DOHH2 (cell line): ENCODE data around the gene XRN2.

Experiments
- H3F3A ChIP-seq: fragments of 200-600 bp; sonication (generic), shearing (Covaris generic); 2 replicates; pipeline ENCODE4 v1.6.0; 2016; ENCODE audit warnings: antibody characterized with exemption, mild to moderate bottlenecking; ENCODE audit not compliant: control insufficient read depth, insufficient read depth
- H3K27ac ChIP-seq: fragments of 200-600 bp; sonication (generic); 2 replicates; pipeline ENCODE4 v1.5.1; 2014; ENCODE audit warnings: low read depth, mild to moderate bottlenecking, low read length, moderate library complexity
- H3K27me3 ChIP-seq: fragments of 200-600 bp; sonication (generic); 2 replicates; pipeline ENCODE4 v1.6.1; 2014; ENCODE audit warnings: mild to moderate bottlenecking, low read length, mixed read lengths; ENCODE audit not compliant: control insufficient read depth
- H3K36me3 ChIP-seq: fragments of 200-600 bp; sonication (generic); 2 replicates; pipeline ENCODE4 v1.6.1; 2014; ENCODE audit warnings: mild to moderate bottlenecking, low read length, moderate library complexity, mixed read lengths; ENCODE audit not compliant: control insufficient read depth
- H3K4me1 ChIP-seq: fragments of 200-600 bp; sonication (generic); 2 replicates; pipeline ENCODE4 v1.6.1; 2014; ENCODE audit warnings: mild to moderate bottlenecking, low read length, mixed read lengths; ENCODE audit not compliant: control insufficient read depth
- H3K4me2 ChIP-seq: fragments of 200-600 bp; sonication (generic); 2 replicates; pipeline ENCODE4 v1.6.0; 2014; ENCODE audit warnings: mild to moderate bottlenecking, low read length, moderate library complexity
- H3K4me3 ChIP-seq: fragments of 200-600 bp; sonication (generic); 2 replicates; pipeline ENCODE4 v1.5.1; 2014; ENCODE audit warnings: mild to moderate bottlenecking, low read length, mixed read lengths
- H3K79me2 ChIP-seq: fragments of 200-600 bp; sonication (generic); 2 replicates; pipeline ENCODE4 v1.6.1; 2014; ENCODE audit warnings: mild to moderate bottlenecking, low read length, mixed read lengths; ENCODE audit not compliant: control insufficient read depth
- H3K9me2 ChIP-seq: fragments of 200-600 bp; sonication (generic); replicated peaks from 2 replicates; pipeline ENCODE4 v1.6.1; 2014; ENCODE audit warnings: mild to moderate bottlenecking, low read length, mixed read lengths; ENCODE audit not compliant: control insufficient read depth
- H3K9me3 ChIP-seq: fragments of 200-600 bp; sonication (generic); 2 replicates; pipeline ENCODE4 v1.6.1; 2014; ENCODE audit warnings: antibody characterized with exemption, low read length, mixed read lengths; ENCODE audit not compliant: control insufficient read depth, insufficient read depth
- H4K20me1 ChIP-seq: fragments of 200-600 bp; sonication (generic); 2 replicates; pipeline ENCODE4 v1.6.0; 2014; ENCODE audit warnings: low read depth, mild to moderate bottlenecking, antibody characterized with exemption, low read length, moderate library complexity; ENCODE audit not compliant: control insufficient read depth, insufficient read depth
- EZH2phosphoT487 ChIP-seq: fragments of 200-600 bp; sonication (generic); IDR thresholded peaks from 2 replicates; pipeline ENCODE4 v1.6.1; 2017; ENCODE audit warnings: borderline replicate concordance, mild to moderate bottlenecking, antibody characterized with exemption, low read length, moderate library complexity, mixed read lengths
- TF ChIP-seq, protein P1 (sequence below): fragments of 200-600 bp; sonication (generic); IDR thresholded peaks from one replicate; pipeline ENCODE4 v1.5.1; 2014; ENCODE audit warnings: antibody characterized with exemption, mild to moderate bottlenecking, low read depth, low read length; ENCODE audit not compliant: poor library complexity, severe bottlenecking

Gene XRN2

DNA sequence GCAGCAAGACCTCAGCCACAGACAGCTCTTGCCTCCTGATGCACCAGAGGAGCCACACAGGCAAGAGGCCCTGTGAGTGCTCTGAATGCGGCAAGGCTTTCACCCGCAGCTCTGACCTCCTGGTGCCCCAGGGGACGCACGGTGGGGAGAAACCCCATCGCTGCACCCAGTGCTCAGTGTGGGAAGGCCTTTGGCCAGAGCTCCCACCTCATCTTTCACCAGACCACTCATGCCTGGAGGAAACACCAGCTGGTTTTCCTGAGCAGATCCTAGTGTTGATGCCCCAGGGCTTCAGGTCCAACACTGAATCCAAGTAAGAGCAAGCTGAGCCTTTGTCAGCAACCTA, 37.0 kb upstream of the XRN2 start:
- Histone ChIP-seq H3F3A (no peaks in the 10 kb centered on the region), H4K20me1 (no peaks in the 10 kb centered on the region), H3K27ac (no peak overlapping the region), H3K4me2 (no peak overlapping the region), H3K27me3 (no peaks in the 10 kb centered on the region), H3K79me2 (no peaks in the 10 kb centered on the region), H3K9me2 (no peaks in the 10 kb centered on the region), H3K4me1 (no peaks in the 10 kb centered on the region), H3K36me3 (no peaks in the 10 kb centered on the region), H3K9me3 (no peaks in the 10 kb centered on the region), H3K4me3 (no peak overlapping the region)
- TF ChIP-seq, protein P1, sequence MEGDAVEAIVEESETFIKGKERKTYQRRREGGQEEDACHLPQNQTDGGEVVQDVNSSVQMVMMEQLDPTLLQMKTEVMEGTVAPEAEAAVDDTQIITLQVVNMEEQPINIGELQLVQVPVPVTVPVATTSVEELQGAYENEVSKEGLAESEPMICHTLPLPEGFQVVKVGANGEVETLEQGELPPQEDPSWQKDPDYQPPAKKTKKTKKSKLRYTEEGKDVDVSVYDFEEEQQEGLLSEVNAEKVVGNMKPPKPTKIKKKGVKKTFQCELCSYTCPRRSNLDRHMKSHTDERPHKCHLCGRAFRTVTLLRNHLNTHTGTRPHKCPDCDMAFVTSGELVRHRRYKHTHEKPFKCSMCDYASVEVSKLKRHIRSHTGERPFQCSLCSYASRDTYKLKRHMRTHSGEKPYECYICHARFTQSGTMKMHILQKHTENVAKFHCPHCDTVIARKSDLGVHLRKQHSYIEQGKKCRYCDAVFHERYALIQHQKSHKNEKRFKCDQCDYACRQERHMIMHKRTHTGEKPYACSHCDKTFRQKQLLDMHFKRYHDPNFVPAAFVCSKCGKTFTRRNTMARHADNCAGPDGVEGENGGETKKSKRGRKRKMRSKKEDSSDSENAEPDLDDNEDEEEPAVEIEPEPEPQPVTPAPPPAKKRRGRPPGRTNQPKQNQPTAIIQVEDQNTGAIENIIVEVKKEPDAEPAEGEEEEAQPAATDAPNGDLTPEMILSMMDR: no peak
- TF ChIP-seq EZH2phosphoT487: no peak

DNA sequence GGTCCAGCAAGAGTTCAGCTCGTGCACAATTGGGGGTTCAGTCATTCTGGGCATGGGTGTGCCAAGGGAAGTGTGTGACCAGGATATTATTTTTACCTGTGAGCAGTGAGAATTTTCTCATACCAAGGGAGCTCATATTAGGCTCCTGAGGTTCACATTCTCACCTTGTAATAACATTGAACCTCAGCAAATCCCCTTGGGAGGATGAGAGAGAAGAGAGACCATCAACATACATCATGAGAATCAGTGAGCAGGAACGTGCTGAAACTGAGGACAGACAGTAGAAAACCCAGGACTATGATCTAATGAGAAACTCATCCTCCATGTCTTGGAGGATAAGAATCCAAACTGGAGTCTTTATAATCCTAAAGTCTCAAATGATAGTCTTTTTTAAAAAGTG, 33.4 kb upstream of the XRN2 start:
- Histone ChIP-seq H3K27me3 (no peaks in the 10 kb centered on the region), H3K36me3 (no peaks in the 10 kb centered on the region), H3K9me3 (no peaks in the 10 kb centered on the region), H3K79me2 (no peaks in the 10 kb centered on the region), H3K4me3 (no peak overlapping the region), H3F3A (no peaks in the 10 kb centered on the region), H3K9me2 (no peaks in the 10 kb centered on the region), H3K27ac (no peak overlapping the region), H4K20me1 (no peaks in the 10 kb centered on the region), H3K4me1 (no peaks in the 10 kb centered on the region), H3K4me2 (no peak overlapping the region)
- no peak for TF ChIP-seq EZH2phosphoT487
- TF ChIP-seq, protein P1: no peak

DNA sequence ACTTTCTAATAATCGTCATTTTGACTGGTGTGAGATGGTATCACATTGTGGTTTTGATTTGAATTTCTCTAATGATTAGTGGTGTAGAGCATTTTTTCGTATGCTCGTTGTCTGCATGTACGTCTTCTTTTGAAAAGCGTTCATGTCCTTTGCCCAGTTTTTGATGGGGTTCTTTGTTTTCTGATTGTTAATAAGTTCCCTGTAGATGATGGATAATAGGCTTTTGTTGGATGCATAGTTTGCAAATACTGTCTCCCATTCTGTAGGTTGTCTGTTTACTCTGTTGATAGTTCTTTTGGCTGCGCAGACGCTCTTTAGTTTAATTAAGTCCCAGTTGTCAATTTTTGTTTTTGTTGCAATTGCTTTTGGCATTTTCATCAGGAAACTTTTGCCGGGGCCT, 32.3 kb upstream of the XRN2 start:
- H3K27me3 ChIP-seq: no peaks in the 10 kb centered on the region
- H3K9me2 ChIP-seq: no peaks in the 10 kb centered on the region
- H3K4me3 ChIP-seq: no peak overlapping the region
- H4K20me1 ChIP-seq: no peaks in the 10 kb centered on the region
- TF ChIP-seq EZH2phosphoT487: no peak
- TF ChIP-seq, protein P1: no peak
- no peaks in the 10 kb centered on the region for H3K9me3 ChIP-seq
- H3K27ac ChIP-seq: no peak overlapping the region
- no peaks in the 10 kb centered on the region for H3K36me3 ChIP-seq
- H3K79me2 ChIP-seq: no peaks in the 10 kb centered on the region
- no peaks in the 10 kb centered on the region for H3F3A ChIP-seq
- H3K4me2 ChIP-seq: no peak overlapping the region
- H3K4me1 ChIP-seq: no peaks in the 10 kb centered on the region

DNA sequence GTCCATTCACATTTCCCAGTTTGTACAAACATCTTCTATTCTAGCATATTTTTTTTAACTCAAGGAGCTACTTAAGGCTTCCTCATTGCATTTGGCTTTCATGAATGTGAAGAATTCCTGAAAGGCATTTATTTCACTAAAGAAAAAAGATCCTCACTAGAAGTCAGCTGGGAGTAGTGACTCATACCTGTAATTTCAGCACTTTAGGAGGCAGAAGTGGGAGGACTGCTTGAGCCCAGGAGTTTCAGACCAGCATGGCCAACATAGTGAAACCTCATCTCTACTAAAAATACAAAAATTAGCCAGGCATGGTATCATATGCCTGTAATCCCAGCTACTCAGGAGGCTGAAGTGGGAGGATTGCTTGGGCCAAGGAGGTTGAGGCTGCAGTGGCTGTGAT, 30.9 kb upstream of the XRN2 start:
- no peak overlapping the region for H3K4me2 ChIP-seq
- H3K27ac ChIP-seq: no peak overlapping the region
- no peaks in the 10 kb centered on the region for H3F3A ChIP-seq
- TF ChIP-seq EZH2phosphoT487: no peak
- TF ChIP-seq, protein P1: no peak
- H3K79me2 ChIP-seq: no peaks in the 10 kb centered on the region
- no peaks in the 10 kb centered on the region for H4K20me1 ChIP-seq
- no peaks in the 10 kb centered on the region for H3K27me3 ChIP-seq
- no peaks in the 10 kb centered on the region for H3K4me1 ChIP-seq
- no peaks in the 10 kb centered on the region for H3K9me2 ChIP-seq
- no peaks in the 10 kb centered on the region for H3K36me3 ChIP-seq
- H3K9me3 ChIP-seq: no peaks in the 10 kb centered on the region
- H3K4me3 ChIP-seq: no peak overlapping the region
